ENCODE measurements around the gene MYG1.
"Not testable (repeated sequence)": the region's sequence is repeated elsewhere in the genome, so short reads cannot be mapped to it uniquely, and the experiment has no call there.

The MYG1 gene

DNA sequence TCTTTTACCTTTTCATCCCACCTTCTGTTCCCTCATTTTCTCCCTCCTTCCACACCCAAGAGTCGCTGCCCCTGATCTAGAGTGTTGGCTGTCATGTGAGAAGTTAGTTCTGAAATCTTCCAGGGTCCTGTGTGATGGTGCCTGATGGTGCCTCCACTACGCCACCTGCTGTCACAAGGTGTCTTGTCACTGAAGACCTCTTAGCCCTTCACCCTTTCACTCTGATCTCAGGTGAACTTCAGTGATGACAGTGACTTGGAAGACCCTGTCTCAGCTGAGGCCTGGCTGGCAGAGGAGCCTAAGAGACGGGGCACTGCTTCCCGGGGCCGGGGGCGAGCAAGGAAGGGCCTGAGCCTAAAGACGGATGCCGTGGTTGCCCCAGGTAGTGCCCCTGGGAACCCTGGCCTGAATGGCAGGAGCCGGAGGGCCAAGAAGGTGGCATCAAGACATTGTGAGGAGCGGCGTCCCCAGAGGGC lies 11.7 kb upstream of the MYG1 start:
- DNase-seq, result peak; percentile 34 to 38

DNA sequence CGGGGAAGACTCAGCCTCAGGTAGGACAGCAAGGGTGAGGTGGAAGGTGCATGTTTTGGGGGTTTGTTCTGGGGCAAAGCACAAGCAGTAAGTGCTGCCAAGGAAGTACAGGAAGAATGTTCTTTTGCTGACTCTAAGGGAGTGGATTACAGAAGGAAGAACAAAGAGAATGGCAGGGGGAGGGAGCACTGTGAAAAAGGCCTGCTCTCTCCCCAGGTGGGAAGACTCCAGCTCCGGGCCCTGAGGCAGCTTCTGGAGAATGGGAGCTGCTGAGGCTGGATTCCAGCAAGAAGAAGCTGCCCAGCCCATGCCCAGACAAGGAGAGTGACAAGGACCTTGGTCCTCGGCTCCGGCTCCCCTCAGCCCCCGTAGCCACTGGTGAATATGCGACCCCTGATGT lies 11.2 kb upstream of the MYG1 start:
- DNase-seq, result no peak

DNA sequence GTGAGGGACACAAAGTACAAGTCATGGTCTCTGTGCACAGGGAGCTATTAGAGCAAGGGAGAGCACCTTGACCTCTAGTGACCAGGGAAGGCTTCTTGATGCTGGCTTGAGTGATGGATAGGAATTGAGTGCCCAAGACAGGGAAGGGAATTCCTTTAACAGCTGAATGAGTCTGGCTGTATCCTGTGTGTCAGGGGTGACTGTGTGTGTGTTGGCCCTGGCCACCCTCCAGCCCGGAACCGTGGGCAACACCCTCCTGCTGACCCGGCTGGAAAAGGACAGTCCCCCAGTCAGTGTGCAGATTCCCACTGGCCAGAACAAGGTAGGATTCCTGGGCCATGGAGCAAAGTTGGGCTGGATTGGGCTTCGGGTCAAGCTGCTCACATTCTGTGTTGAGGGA lies 9.6 kb upstream of the MYG1 start:
- DNase-seq, result no peak

DNA sequence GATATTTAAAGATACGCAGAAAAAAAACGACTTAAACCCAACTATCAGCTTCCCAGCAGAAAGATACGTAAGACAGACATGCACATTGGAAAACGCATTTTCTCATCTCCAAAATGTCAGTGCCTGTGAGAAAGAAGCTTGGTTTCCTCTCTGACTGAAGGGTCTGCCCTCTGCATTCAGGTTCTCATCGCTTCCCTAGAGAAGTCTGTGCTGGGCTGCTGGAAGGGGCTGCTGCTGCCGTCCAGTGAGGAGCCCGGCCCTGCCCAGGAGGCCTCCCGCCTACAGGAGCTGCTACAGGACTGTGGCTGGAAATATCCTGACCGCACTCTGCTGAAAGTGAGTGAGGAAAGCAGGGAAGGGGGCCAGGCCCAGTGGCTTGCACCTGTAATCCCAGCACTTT lies 8.8 kb upstream of the MYG1 start:
- DNase-seq, result no peak

DNA sequence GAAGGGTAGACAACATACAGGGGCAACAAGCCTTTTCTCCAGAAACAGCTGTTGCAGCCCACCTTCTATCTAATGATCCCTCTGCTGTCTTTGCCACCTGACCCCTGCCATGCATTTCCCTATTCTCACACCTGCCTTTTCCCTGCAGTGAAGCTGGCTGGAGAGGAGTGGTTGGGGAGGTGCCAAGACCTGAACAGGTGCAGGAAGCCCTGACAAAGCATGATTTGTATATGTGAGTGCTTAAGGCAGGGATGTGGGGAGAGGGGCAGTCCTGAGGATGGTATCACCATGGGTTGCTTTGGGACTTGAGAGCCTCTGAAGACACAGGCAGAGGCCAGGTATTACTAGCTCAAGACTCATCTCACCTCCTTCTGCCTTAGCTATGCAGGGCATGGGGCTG lies 7.1 kb upstream of the MYG1 start:
- peak; percentile 8 to 22 for DNase-seq

DNA sequence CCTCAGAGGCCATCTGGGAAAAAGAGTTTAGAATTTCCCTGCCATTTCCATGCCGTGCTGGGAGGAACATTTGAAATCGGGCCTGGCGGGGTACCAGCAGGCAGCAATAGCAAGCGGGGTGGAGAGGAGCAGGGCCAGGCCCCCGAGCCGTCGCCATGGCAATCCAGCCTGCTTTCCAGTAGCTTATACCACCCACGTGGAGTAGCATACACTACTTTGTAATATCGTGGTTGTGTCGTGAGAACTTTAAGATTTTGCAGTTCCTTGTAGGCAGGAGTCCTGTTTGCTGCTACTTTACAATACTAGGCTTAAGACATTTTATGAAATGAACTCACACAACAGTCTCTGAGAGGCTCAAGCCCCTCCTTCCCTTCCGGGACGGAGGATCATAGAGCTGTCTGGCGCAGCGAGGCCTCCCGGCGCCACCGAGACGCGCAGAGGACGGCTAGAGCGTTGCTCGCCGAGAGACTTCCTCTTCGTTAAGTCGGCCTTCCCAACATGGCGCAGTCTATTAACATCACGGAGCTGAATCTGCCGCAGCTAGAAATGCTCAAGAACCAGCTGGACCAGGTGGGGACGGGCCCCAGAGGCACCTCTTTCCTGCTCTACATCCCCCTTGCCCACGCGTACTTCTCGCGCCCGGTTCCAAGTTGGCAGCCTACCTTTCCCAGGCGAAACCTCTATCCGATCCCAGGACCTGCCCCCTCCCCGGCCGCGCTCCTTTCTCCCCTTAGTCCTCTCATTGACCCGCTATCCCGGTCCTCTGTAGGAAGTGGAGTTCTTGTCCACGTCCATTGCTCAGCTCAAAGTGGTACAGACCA lies 4.2 kb upstream of the MYG1 start, which contains the start of gene PFDN5:
Gene PFDN5 (plus strand): TSS at position 473 of the 821 bp plus-strand sequence. CDS start 26 bp downstream, at position 499.
- DNase-seq, result peak; percentile 77 to 79

DNA sequence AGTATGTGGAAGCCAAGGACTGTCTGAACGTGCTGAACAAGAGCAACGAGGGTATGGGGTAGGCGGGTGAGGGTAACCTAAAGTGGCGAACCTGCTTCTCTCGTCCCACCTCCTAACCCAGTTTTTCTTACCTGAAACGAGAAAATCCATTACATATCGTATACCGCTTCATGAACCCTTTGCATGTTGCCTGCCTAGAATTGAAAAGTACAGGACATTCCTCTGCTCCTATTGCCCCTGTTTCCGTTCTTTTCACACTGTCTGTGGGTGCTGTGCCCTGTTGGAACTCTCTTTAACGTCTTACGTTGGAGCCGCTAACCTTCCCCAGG lies 3.6 kb upstream of the MYG1 start:
- no peak for DNase-seq

DNA sequence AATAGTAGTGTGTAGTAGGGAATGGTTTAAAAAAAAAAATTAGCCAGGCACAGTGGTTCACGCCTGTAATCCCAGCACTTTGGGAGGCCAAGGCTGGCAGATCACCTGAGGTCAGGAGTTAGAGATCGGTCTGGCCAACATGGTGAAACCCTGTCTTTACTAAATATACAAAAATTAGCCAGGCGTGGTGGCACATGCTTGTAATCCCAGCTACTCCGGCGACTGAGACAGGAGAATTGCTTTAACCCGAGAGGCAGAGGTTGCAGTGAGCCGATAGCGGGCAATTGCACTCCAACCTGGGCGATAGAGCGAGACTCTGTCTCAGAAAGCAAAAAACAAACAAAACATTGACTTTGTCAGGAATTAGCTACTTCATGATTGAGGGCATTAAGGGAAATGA lies 2.4 kb upstream of the MYG1 start:
- DNase-seq, result not testable (repeated sequence)

DNA sequence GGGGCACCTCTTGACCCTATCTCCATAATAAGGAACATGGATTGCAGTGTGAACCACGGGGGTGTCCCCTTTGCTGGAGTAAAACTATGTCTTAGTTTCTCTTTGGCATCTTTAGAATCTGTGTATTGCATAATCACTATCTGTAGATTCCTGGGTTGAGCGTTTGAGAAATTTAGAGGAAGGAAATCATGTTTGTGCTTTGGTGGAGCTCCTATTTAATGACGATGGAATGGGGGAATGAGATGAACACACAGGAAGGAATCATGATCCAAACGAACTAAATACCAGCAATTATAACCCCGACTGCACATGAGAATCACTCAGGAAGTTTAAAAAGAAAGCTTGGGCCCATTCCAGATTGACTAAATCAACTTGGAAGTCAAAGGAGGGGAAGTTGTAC lies 1.3 kb upstream of the MYG1 start:
- DNase-seq, result no peak

DNA sequence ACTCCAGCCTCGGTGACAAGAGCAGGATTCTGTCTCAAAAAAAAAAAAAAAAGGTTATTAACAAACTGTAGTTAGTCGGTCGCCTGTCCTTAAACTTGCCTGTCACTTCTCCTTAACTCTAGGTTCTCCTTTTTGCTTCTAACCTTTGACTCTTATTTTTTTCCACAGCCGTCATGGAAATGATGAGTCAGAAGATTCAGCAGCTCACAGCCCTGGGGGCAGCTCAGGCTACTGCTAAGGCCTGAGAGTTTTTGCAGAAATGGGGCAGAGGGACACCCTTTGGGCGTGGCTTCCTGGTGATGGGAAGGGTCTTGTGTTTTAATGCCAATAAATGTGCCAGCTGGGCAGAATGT lies 418 bp upstream of the MYG1 start:
- no peak for DNase-seq

DNA sequence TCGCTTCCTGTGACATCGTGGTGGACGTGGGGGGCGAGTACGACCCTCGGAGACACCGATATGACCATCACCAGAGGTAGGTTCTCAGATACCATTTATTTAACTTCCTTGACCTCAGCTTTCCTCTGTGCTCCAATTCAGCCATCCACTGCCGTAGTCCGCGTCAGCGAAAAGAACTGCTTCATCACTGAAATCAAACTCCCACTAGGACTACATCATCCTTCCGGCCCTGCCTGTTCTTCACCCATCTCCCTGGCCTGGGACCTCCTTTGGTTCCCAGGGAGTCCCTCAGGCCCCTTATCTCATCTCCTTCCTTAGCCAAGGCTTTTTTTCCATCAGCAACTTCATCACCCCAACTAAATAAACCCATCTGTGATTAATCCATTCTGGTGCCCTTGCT lies 692 bp downstream of the MYG1 start:
- no peak for DNase-seq

DNA sequence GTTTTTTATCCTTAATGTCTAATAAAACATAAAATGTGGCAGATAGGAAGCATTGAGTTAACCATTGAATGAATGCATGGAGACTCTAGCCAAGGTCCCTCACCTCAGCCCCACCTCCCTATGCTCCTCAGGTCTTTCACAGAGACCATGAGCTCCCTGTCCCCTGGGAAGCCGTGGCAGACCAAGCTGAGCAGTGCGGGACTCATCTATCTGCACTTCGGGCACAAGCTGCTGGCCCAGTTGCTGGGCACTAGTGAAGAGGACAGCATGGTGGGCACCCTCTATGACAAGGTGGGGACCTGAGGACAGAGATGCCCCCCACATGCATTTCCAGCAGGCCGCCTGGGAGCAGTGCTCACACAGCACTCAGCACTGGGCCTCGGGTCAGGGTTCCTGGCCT lies 3.4 kb downstream of the MYG1 start:
- no peak for DNase-seq

DNA sequence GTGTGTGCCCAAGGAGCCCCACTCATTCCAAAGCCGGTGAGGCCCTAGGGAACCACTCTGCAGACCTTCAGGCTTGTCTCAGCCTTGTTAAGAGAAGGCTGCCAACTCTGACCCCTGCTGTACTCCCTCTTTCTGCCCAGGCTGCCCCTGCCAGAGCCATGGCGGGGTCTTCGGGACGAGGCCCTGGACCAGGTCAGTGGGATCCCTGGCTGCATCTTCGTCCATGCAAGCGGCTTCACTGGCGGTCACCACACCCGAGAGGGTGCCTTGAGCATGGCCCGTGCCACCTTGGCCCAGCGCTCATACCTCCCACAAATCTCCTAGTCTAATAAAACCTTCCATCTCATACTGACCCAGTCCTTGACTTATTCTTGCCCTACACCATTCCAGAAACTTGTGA lies 7.3 kb downstream of the MYG1 start:
- no peak for DNase-seq

DNA sequence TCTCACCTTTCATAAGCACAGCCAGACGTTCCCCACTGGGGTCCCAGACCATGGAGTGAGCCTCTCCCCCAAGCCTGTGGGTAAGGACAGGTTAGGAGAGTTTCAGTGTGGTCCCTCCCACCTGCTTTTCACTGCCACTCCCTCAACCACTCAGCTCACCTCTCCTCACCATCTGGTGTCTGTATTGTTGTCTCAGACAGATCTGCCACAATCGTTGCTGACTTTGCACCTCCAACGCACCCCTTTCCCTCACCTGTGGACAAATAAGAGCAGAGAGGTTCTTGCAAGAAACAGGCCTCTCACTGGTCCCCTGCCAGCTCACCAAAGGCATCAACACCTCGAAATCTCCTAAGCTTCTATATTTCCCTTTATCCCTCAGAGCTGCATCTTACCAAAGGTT lies 8.8 kb downstream of the MYG1 start:
- DNase-seq, result no peak

DNA sequence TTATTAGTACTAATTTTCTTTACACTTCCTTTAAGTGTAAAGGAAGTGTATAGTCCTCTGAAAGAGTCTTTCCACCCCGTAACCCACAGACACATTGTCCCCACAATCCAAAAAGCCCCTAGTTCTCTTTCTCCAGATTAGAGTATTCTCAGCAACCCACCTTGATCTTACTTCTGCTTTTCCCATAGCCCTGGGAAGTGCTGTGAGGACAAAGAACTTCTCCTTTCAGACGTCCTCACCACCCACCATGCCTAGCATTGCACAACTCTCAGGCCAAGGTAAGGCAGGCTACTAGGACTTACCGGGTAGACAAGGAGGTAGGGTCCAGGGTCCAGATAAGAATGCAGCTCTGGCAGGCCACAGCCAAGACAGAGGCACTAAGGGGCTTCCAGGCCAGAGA lies 14.5 kb downstream of the MYG1 start:
- DNase-seq, result no peak

DNA sequence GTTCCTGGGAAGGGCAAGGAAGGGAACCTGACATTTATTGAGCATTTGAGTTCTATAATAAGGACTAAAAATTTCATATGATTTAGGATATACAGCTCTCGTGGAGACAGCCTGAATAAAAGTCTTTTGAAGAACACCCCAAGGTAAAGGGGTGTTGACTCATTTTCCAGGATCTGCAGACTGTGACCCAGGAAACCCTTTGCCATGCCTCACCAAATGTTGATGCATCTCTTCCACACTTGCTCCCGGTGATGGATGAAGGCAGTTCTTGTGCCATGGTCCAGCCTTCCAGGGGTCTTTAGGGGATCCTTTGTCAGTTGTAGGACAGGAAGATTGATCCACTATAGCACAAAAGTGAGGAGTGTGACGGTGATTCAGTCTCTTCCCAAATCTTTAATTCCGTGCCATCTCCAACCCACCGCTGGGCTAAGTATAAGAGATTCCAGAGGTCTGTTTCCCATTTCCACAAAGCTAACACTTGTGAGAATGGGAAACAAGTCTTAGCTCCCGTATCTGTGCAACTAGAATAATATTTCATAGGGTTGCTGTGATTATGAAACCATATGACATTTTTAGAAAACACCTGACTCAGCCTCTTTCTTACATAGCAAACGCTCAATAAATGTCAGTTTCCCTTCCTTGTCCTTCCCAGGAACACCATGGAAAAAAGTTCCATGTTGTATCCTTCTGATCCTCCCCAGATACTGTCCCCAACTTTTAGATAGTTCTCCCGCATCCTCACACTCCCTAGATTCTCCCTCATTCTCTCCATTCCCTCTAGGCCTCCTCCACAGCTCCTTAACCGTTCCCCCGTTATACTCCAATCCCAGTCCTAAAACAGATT lies 21.1 kb downstream of the MYG1 start:
- no peak for DNase-seq

DNA sequence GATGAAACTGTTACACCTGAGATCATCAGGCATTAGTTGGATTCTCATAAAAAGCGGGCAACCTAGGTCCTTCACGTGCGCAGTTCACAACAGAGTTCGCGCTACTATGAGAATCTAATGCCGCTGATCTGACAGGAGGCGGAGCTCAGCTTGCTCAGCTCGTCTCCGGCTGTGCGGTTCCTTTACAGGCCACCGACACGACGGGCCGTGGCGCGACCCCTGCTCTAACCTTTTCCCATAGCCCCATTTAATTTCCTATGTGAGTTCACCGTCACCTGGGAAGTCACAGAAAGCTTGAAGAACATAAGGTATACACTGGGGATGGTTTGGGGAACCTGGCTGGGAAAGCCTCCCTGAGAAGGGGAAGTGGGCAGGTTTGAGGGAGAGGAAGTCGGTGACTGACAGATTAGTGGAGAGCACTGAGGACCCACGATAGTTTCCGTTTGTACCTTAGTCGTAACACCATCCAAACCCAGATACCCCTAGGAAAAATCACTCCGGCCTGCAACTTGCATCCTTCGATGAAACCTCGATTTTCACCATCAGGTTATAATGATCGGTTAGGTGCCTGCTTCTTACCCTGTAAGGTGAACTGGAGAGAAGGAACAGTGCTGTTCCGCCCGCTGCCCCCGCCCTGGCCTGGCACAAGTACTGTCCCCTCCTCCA lies 24.8 kb downstream of the MYG1 start:
- peak; percentile 50 to 59 for DNase-seq

DNA sequence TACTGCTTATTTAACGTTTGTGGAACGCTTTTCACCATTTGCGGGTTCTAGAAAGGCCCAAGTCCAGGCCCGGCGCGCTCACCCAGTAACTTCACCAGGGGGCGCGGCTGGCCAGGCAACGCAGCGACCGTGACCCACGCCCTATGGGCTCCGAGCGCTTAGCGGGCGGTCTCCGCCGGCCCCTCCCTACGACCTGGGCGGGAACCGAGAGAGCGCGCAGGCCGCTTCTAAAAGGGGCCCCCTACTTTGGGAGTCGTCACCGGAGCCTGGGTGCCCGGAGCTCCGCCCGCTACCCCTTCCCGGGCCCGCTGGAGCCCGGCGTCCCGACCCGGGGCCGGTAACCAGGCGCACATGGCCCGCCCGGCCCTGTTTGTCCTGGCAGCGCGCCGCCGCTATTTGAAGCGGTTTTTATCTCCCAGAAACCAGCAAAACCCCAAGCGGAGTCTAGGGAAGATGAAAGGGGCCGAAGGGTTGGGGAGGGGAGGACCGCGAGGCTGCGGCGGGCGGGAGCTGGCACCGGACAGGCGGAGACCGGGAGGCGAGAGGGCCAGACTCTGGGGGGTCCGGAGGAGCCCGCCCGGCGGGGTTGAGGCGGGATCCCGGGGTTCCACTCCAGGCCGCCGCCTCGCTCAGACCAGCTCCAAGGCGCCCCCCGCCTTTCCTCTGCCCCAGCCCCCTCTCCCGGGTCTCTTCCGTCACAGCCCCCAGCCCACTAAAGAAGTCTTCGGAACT lies 25.4 kb downstream of the MYG1 start:
- DNase-seq, result peak; percentile 72 to 85

DNA sequence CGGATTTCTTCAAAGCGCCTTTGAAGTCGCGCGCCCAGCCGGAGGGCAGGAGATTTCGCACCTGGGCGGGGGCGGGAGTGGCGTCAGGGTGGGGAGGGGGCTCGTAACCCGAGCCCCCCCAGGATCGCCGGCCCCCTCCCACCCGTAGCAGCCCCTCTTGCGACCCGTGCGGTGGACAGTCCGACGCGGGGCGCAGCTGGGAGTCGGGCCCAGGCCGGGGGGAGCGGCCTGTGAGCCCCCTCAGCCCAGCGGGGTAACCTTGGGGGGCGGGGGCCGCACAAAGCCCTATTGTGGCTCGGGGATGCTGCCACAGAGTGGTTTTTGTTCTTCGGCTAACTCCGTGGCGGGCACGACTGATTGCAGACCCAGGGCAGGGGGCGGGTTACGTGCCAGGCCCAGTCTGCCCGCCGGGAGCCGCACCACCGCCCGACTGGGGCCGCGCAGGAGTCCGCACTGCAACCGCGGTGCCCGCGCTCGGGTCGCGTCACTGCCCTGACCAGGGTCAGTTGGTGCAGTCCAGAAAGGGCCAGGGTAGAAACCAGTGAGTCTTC lies 26.1 kb downstream of the MYG1 start:
- no peak for DNase-seq

DNA sequence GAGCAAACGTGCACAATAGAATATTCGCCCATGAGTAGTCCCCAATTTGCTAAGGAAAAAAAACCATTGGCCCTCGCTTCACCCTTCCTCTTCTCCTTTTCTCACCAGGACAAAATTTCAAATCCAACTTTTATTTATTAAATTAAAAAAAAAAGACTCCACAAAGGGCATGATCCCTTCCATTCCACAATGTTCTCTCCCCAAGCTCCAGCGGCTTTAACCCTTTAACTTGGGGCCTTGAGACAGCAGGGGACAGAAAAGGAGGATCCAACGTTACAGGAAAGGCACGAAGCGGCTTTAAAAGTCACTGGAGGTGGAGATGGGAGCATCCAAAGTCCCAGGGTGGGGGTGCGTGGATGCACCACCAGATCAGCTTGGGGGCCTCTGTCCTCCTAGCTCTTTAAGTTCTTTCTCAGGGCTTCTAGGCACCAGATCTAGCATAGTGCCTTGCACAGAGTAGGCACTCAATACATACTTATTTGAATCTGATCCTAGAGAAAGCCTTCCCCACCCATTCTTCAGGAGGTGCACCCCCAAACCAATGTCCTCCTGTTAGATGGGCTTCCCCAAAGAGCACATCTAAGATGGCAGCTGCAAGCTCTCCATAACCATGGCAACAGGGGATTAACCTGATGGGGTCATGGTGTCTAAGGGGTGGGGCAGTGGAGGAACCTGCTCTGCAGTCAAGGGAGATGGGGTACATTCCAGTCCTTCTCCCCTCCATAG lies 27.1 kb downstream of the MYG1 start:
- no peak for DNase-seq

DNA sequence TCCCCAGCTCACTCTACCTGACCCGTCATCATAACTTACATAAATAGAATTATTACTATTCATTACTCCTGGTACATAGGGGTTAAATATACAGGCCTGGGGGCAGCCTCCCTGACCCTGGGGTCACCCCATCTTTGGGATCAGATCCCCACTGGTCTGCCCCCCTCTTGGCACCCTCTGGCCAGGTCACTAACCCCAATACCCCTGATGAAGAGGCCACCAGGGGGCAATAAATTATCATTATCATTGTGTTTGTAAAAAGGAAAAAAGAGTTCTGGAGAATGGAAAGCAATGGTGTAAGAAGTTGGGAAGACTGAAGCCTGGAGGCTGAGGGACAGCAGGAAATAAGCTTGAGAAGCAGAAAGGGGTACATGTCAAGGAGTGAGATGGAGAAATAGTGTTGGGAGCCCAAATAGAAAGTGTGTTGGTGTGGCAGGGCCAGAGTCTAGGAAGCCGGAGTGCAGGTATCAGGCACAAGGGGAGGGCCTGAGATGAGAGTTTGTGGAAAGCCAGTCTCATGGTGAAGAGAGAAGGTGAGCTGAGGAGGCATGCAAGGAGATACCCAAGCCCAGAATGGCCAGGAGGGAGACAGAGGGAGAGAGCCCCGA lies 28.0 kb downstream of the MYG1 start:
- no peak for DNase-seq

DNA sequence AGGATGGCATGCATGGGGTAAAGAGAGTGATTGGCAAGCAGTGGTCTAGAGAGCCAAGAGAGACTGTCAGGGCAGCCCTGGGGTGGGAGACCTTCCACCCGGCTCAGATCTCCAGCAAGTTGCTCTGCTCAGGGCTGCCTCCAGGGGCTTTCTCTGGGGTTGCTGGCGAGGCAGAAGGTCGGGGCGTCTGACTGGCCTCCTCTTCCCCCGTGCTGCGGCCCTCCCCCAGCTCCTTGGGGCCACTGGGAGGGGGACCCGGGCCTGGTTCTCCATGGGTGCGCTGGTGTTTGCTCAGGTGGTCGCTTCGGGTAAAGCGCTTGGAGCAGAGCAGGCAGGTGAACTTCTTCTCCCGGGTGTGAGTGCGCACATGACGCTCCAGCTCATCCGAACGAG lies 28.5 kb downstream of the MYG1 start:
- DNase-seq, result peak in 1 of 2 experiments; percentile 31

Data from SHP77 (cell line).